Hematopoietic multipotent progenitor cell treated with erythropoietin and hydrocortisone succinate and interleukin-3 and kit ligand, for 4 days (in vitro differentiated cells): ENCODE results near the gene MAP3K14.

Experiments
- DNase-seq: peaks from one replicate; pipeline ENCODE4 v3.0.0-alpha.2; 2015

The MAP3K14 gene

GRCh38 chr17:45298546-45299285, 18.1 kb downstream of the MAP3K14 start:
- no peak for DNase-seq

GRCh38 chr17:45296833-45297124, 20.0 kb downstream of the MAP3K14 start:
- DNase-seq, result peak; percentile 35

DNA sequence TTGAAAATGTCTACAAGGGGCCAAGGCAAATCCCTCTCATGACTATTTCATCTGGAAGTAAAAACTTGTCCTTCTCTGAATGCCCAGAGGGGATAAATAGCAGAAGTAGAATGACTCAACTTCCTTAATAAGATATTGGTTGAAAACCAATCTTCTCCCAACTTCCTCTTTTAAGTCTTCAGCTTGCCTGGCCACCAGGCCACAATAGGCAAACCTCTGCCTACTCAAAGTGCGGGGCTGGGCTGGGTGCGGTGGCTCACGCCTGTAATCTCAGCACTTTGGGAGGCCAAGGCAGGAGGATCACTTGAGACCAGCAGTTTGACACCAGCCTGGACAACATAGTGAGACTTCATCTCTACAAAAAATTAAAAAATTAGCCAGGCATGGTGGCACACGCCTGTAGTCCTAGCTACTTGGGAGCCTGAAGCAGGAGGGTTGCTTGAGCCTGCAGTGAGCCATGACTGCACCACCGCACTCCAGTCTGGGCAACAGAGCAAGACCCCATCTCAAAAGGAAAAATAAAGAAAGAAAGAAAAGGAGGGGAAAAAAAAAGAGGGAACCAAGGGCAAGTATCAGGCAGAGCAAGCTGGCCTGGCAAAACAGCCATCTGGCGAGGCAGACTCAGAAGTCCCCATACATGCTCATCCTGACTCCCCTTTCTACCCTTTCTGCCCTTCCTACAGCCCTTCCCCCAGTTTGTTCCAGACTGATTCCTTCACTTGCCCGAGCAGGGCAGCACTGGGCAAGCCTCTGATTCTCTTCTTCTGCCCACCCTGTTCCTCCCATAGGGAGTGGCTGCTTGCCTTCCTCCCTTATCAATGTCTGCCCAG, 20.6 kb downstream of the MAP3K14 start:
- peak; percentile 94 for DNase-seq

DNA sequence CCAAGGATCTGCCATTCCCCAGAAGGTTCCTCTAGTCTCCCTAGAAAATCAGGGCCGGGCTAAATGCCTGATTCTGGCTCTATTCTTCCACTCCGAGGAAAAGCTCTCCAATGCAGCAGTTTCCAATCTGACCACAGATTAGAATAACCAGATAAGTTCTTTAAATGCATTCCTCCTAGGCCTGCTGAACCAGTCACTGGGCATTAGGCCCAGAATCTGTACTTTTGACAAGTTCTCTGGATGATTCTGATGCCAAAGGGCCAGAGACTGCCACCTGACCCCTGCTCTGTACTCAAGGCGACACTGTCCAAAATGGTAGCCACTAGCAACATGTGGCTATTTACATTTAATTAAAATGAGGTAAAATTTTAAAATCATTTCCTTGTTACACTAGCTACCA, 22.3 kb downstream of the MAP3K14 start:
- no peak for DNase-seq

DNA sequence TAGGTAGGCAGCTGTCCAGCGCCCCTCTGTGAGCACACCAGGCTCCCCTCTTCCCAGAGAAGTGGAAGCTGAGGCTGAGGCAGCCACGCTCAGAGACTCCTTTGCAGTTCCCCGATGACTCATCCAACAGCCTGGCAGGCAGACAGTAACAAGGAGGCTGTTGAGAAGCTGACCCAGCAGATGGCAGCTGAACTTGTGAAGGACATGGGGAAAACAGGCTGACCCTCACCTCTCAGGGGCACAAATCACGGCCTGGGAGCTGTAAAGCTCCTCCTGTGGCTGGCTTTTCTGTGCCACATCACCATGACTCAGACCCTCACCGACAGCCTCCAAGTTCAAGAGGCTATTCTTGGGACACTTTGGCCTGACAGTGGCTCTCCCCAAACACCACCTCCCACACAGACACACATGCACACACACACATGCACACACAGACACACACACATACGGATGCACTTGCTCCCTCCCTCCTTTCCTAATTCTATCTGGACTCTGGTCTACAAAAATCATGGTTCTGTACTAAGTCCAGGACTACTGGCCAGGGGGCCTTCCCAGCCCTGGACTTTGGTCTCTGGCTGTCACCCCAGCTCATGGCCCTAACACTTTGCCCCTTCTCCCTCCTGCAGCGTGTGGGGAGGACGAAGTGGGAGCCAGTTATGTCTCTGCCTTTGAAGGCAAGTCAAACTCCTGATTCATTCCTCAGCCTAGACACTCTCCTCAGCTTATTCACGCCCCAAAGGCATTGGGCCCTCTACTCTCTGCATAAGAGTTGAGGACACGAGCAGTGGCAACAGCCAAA, 23.2 kb downstream of the MAP3K14 start:
- DNase-seq, result peak; percentile 64

DNA sequence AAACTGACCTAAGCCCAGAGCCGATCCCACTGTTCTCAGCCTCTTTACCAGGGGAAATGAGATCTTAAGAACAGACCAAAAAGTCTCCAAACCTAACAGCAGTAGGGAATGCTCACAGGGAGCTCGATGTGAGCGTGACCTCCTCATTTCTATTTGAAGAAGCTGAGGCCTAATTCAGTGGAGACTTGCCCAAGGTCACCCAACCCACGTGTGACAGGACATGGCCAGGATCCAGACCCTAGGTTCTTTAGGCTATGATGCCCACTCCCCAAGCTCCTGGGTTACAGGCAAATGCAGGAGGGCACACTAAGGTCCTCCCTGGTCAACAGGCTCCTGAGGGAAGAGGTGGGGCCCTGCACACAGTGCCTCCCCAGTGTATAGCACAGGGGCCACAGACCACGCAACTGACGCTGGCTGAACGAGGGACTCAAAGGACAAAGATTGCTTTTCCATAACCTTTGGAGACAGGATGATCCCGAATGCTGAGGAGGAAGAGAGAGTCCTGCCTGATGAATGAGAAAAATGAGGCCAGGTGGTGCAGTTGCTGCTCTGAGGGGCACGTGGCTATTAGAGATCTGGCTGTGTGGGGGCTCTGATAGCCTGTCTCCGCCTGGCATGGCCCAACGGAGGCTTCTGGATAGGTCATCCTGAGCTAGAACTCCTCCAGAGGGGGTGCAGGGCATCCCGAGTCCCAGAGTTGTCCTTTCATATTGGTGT, 24.0 kb downstream of the MAP3K14 start:
- DNase-seq, result no peak

GRCh38 chr17:45291171-45291805, 25.5 kb downstream of the MAP3K14 start:
- peak; percentile 64 for DNase-seq

- no peak for DNase-seq
Measured at GRCh38 chr17:45290269-45290765, 26.5 kb downstream of the MAP3K14 start.

DNA sequence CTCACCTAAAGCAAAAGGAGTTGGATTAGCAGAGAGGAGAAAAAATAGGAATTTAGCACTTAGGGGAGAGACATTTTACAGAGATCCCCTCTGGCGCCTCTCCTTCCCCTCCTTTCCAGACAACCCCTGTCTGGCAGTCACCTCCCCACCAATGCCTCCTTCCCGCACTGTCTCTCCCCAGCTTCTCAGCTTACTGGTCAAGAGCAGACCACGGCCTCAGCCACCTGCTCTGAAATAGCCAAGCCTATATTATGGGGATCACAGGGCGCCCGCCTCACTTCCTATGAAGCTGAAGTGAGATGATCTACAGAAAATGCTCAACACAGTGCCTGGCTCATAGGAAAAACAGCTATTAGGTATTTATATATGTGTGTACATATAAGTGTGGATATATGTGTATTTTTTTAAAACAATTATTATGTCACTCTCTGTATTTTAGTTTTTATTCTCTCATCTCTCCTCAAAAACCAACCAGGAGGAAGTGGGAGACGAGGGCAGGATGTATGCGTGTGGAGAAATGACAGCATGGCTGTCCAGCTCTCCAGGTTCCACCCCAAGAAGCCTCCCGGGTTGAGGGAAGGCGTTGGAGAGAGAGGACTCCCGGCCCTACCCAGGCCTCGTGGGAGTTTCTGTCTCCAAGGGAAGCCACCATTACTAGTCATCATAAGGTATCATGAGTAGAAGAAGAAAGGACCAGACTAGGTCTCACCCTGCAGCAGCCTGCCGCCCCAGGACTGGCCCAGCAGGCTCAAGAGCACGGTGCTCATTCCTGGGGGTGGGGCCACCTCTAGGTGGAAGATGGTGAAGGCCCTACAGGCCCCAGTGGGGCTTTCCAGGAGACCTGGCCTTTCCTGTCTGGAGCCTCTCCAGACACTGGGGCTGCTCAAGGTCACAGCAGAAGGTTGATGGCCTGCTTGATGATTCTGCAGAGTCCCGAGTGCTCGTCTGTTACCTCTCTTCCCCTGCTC, 27.2 kb downstream of the MAP3K14 start:
- DNase-seq, result no peak

GRCh38 chr17:45288825-45289224, 28.0 kb downstream of the MAP3K14 start:
- DNase-seq, result no peak

DNA sequence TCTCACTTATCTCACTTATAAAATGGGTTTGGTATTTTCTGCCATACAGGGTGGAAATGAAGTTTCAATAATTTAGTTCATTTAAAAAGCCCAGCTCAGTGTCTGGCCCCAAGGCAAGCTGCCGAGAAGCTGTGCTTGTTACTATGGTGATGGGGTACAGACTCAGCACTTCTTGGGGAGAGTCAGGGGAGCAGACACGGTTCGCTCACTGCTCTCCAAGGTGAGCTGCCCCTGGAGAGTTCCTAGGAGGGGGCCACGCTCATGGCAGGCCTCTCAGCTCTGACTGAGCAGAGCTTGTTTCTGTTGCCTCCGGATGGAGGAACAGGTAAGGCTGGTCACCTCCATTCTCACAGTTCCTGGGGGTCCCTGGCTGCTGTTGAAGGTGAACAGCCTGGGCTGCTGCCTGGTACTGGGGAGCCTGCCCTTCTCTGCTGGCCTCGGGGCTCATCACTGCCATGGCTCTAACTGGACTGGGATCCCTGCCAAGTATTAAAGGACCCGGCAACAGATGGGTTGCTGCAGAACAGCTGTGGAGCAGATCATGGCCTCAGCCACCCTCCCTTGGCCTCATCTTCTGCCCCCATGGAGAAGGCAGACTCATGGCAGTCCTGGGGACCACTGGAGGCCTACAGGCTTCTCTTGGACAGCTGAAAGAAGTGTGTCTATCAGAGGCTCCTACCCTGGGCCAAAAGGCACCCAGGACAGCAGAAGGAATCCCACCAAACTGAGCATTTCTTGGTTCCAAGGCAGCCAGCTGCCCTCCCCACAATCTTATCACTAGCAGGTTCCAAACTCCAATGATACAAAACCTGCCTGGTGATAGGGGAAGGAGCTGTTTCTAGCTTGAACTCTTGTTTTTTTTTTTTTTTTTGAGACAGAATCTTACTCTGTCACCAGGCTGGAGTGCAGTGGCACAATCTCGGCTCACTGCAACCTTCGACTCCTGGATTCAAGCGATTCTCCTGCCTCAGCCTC, 29.0 kb downstream of the MAP3K14 start:
- peak; percentile 55 for DNase-seq

GRCh38 chr17:45286286-45286685, 30.5 kb downstream of the MAP3K14 start:
- DNase-seq, result no peak

DNA sequence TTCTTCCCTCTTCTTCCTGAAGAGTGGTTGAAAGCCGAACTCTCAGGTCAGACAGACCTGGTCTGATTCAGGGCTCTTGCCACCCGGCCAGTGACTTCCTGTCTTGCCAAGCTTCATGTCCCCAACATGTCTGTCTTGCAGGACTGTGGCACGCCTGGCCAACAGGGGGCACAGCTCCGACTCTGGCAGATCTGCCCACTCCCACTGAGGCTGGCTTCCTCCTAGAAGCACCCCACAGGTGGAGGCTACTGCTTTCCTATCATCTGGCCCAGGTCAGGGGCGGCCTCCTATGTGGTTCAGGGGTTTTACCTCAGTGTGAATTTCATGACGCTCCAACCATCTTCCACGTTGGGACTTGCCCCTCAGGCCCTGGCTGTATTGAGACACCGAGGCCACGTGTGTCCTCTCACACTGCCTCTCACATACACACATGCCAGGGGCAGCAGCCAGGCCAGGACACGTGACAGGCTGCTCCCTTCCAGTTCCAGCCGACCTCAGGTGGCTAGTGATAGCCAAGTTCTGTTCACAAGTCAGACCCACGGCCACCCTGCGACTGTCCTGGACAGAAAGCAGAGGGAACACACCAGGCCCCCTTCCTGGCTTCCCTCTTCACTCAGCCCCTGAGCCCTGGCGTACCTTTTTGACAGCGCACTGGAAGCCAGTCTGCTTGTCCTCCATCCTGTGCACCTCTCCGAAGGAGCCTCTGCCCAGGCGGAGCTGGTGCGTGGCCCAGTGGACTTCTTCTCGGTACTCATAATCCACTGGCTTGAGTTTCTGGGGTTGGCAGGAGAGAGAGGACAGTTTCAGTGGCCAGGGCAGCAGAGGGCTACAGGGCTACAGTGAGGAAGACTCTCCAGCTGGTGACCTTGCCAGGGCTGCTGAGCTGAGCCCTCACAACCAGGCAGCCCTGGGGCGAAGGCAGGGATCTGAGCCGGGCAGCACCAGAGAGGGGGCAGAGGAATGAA, 32.4 kb downstream of the MAP3K14 start:
- DNase-seq, result peak; percentile 64

- DNase-seq, result no peak
Measured at GRCh38 chr17:45283711-45284110, 33.1 kb downstream of the MAP3K14 start.

GRCh38 chr17:45282683-45283644, 33.9 kb downstream of the MAP3K14 start:
- no peak for DNase-seq

DNA sequence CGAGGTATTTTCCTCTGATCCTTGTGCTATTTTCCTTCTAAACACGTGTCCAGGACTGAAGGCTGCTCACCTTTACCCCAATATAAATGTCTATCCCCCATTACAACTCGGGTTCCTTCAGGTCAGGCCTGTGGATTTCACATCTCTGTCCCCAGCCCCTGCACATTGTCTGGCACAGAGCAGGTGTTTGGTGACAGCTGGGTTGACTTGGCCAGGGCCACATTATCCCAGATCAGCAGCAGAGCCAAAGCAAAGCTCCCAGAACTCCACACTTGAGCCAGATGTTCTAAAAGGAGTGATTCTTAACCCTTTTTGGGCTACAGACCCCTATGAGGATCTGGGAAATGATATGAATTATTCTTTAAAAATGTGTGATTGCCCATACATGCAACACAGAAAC, 36.9 kb downstream of the MAP3K14 start:
- no peak for DNase-seq

GRCh38 chr17:45277992-45278391, 38.8 kb downstream of the MAP3K14 start:
- DNase-seq, result no peak
